WTC11 (cell line): ENCODE measurements around the gene S100A12. TPM values are rescaled to one million over a fixed set of nuclear protein-coding genes. Genes with fewer than 3 reads are reported as not detected.

Experiments used
- ATAC-seq: fragments of 200-7000 bp; cut with Tn5 transposase; 2 replicates; pipeline ENCODE4 v1.10.0; 2021; ENCODE audit warnings: mild to moderate bottlenecking, moderate library complexity
- CTCF ChIA-PET: fragments of 300-600 bp; sonication (Branson Sonifier 250); formaldehyde crosslinking; loops from one replicate; lab custom pipeline; 2021; ENCODE audit warnings: antibody characterized with exemption; lab: Charles Lee
- POLR2A ChIA-PET: fragments of 350-600 bp; sonication (Branson Sonifier 250); formaldehyde crosslinking; loops from one replicate; lab custom pipeline; 2021; ENCODE audit warnings: antibody characterized with exemption; lab: Charles Lee
- DNase-seq: peaks from one replicate; pipeline ENCODE4 v3.0.0; 2021; ENCODE audit warnings: low spot score
- H3K27ac Mint-ChIP-seq: 2 replicates; pipeline ENCODE4 v1.8.0; 2021; ENCODE audit warnings: mixed read lengths
- H3K27me3 Mint-ChIP-seq: 2 replicates; pipeline ENCODE4 v1.8.0; 2021; ENCODE audit warnings: low read depth, mild to moderate bottlenecking, moderate library complexity, mixed read lengths
- H3K36me3 Mint-ChIP-seq: 2 replicates; pipeline ENCODE4 v1.8.0; 2021; ENCODE audit warnings: mixed read lengths
- H3K4me1 Mint-ChIP-seq: 2 replicates; pipeline ENCODE4 v1.8.0; 2022; ENCODE audit warnings: mixed read lengths
- H3K4me3 Mint-ChIP-seq: 2 replicates; pipeline ENCODE4 v1.8.0; 2021; ENCODE audit warnings: mild to moderate bottlenecking, moderate library complexity, mixed read lengths
- H3K9me3 Mint-ChIP-seq: 2 replicates; pipeline ENCODE4 v1.8.0; 2021; ENCODE audit warnings: mixed read lengths
- ATF1 ChIP-seq: sonication (generic); formaldehyde crosslinking; IDR thresholded peaks from 2 replicates; pipeline ENCODE4 v1.8.1; 2023; ENCODE audit warnings: mild to moderate bottlenecking, moderate library complexity, missing genetic modification reagents
- CREM ChIP-seq: sonication (generic); formaldehyde crosslinking; IDR thresholded peaks from 2 replicates; pipeline ENCODE4 v1.8.1; 2022; ENCODE audit warnings: mild to moderate bottlenecking, missing genetic modification reagents, moderate library complexity
- E2F1 ChIP-seq: sonication (generic); formaldehyde crosslinking; IDR thresholded peaks from 2 replicates; pipeline ENCODE4 v1.8.0; 2022; ENCODE audit warnings: mild to moderate bottlenecking, missing genetic modification reagents
- ETV6 ChIP-seq: sonication (generic); formaldehyde crosslinking; IDR thresholded peaks from 2 replicates; pipeline ENCODE4 v1.8.1; 2022; ENCODE audit warnings: mild to moderate bottlenecking, missing genetic modification reagents
- FOXP4 ChIP-seq: sonication (generic); formaldehyde crosslinking; IDR thresholded peaks from 2 replicates; pipeline ENCODE4 v1.8.0; 2022; ENCODE audit warnings: mild to moderate bottlenecking, missing genetic modification reagents
- GABPB1 ChIP-seq: sonication (generic); formaldehyde crosslinking; IDR thresholded peaks from 2 replicates; pipeline ENCODE4 v1.8.1; 2023; ENCODE audit warnings: mild to moderate bottlenecking, missing genetic modification reagents
- HMGXB4 ChIP-seq: sonication (generic); formaldehyde crosslinking; IDR thresholded peaks from 2 replicates; pipeline ENCODE4 v1.8.1; 2023; ENCODE audit warnings: mild to moderate bottlenecking, moderate library complexity, missing genetic modification reagents
- MAX ChIP-seq: sonication (generic); formaldehyde crosslinking; IDR thresholded peaks from 2 replicates; pipeline ENCODE4 v1.8.0; 2022; ENCODE audit warnings: mild to moderate bottlenecking, missing genetic modification reagents
- MLX ChIP-seq: sonication (generic); formaldehyde crosslinking; IDR thresholded peaks from 2 replicates; pipeline ENCODE4 v1.8.1; 2023; ENCODE audit warnings: mild to moderate bottlenecking, missing genetic modification reagents, moderate library complexity
- NFE2L1 ChIP-seq: sonication (generic); formaldehyde crosslinking; IDR thresholded peaks from 2 replicates; pipeline ENCODE4 v1.8.1; 2023; ENCODE audit warnings: missing genetic modification reagents
- NFYB ChIP-seq: sonication (generic); formaldehyde crosslinking; conservative IDR thresholded peaks from 2 replicates; pipeline ENCODE4 v1.8.0; 2022; ENCODE audit warnings: low read depth, missing genetic modification reagents
- PREB ChIP-seq: sonication (generic); formaldehyde crosslinking; IDR thresholded peaks from 2 replicates; pipeline ENCODE4 v1.8.1; 2022; ENCODE audit warnings: mild to moderate bottlenecking, missing genetic modification reagents, moderate library complexity, borderline replicate concordance
- PRRX2 ChIP-seq: fragments of 250-450 bp; sonication (Bioruptor Pico); IDR thresholded peaks from 2 replicates; pipeline ENCODE4 v1.8.0; 2021; ENCODE audit warnings: mild to moderate bottlenecking
- USF2 ChIP-seq: sonication (generic); formaldehyde crosslinking; IDR thresholded peaks from 2 replicates; pipeline ENCODE4 v1.8.1; 2023; ENCODE audit warnings: mild to moderate bottlenecking, missing genetic modification reagents, moderate library complexity
- ZBTB21 ChIP-seq: sonication (generic); formaldehyde crosslinking; IDR thresholded peaks from 2 replicates; pipeline ENCODE4 v1.8.1; 2023; ENCODE audit warnings: mild to moderate bottlenecking, missing genetic modification reagents, borderline replicate concordance
- ZBTB43 ChIP-seq: sonication (generic); formaldehyde crosslinking; IDR thresholded peaks from 2 replicates; pipeline ENCODE4 v1.8.1; 2023; ENCODE audit warnings: mild to moderate bottlenecking, missing genetic modification reagents
- ZNF138 ChIP-seq: sonication (generic); formaldehyde crosslinking; conservative IDR thresholded peaks from 2 replicates; pipeline ENCODE4 v1.8.1; 2022; ENCODE audit warnings: mild to moderate bottlenecking, moderate library complexity, missing genetic modification reagents
- ZNF219 ChIP-seq: sonication (generic); formaldehyde crosslinking; IDR thresholded peaks from 2 replicates; pipeline ENCODE4 v1.8.0; 2023; ENCODE audit warnings: missing genetic modification reagents, mild to moderate bottlenecking, borderline replicate concordance
- ZNF423 ChIP-seq: fragments of 250-450 bp; sonication (Bioruptor Pico); IDR thresholded peaks from 2 replicates; pipeline ENCODE4 v2.1.2; 2022; ENCODE audit warnings: mild to moderate bottlenecking, moderate library complexity
- ZNF425 ChIP-seq: fragments of 250-450 bp; sonication (Bioruptor Pico); conservative IDR thresholded peaks from 2 replicates; pipeline ENCODE4 v1.9.0; 2021; ENCODE audit warnings: mild to moderate bottlenecking
- total RNA-seq: library from RNA; stranded (reverse); gene quantifications from 3 replicates; pipeline ENCODE4 v1.2.3, GENCODE V29; 2021

The S100A12 gene
- total RNA-seq, 1 experiment from 2014 or later = not detected

- Mint-ChIP-seq H3K27me3 (peaks cover 4% of the 10 kb centered on the region), H3K27ac (no peak overlapping the region)
These were observed 19.8 kb upstream of the S100A12 start for GRCh38 chr1:153395136-153395685.

GRCh38 chr1:153394391-153394790 lies 19.0 kb upstream of the S100A12 start:
- peaks cover 4% of the 10 kb centered on the region for H3K27me3 Mint-ChIP-seq

More at GRCh38 chr1:153395136-153395685, 19.8 kb upstream of the S100A12 start:
- H3K9me3 Mint-ChIP-seq = no peaks in the 10 kb centered on the region
- no peak for TF ChIP-seq ATF1 (CRISPR knock-in tag)
- POLR2A ChIA-PET = no interaction called here
- CTCF ChIA-PET = interaction anchor here (1.1 to 5.7 kb wide), 5 partner anchors 9 to 101 kb away, joined by 3 to 34 read pairs (median 4); partner anchors contain the start of gene PGLYRP4
- no peaks in the 10 kb centered on the region for H3K36me3 Mint-ChIP-seq
- H3K4me1 Mint-ChIP-seq = no peaks in the 10 kb centered on the region; the same call in 1 of the 2 replicates
- no peak for ATAC-seq
- H3K4me3 Mint-ChIP-seq = no peak overlapping the region
- DNase-seq = no peak

GRCh38 chr1:153393926-153394325 lies 18.5 kb upstream of the S100A12 start:
- ChIA-PET CTCF (interaction anchor here (0.6 to 5.7 kb wide), 7 partner anchors 10 to 213 kb away, joined by 3 to 34 read pairs (median 4); partner anchors contain the start of gene S100A9), POLR2A (no interaction called here)
- H3K27ac Mint-ChIP-seq = no peak overlapping the region
- no peaks in the 10 kb centered on the region for H3K9me3 Mint-ChIP-seq
- H3K4me1 Mint-ChIP-seq = no peaks in the 10 kb centered on the region
- H3K27me3 Mint-ChIP-seq = peaks cover 4% of the 10 kb centered on the region
- DNase-seq (peak; percentile 70), ATAC-seq (peak; percentile 93)
- no peak overlapping the region for H3K4me3 Mint-ChIP-seq
- H3K36me3 Mint-ChIP-seq = no peaks in the 10 kb centered on the region
- TF ChIP-seq E2F1 (CRISPR knock-in tag) = no peak
- no peak for TF ChIP-seq ZBTB21 (CRISPR knock-in tag)
- TF ChIP-seq ZNF219 (CRISPR knock-in tag) = no peak
- TF ChIP-seq HMGXB4 (CRISPR knock-in tag) = no peak
- no peak for TF ChIP-seq MAX
- TF ChIP-seq ZNF423 = no peak
- TF ChIP-seq MLX (CRISPR knock-in tag) = no peak
- TF ChIP-seq NFYB (CRISPR knock-in tag) = no peak
- no peak for TF ChIP-seq ZNF425 (CRISPR knock-in tag)
- no peak for TF ChIP-seq FOXP4 (CRISPR knock-in tag)
- no peak for TF ChIP-seq NFE2L1
- TF ChIP-seq ZBTB43 (CRISPR knock-in tag) = no peak

More at GRCh38 chr1:153394391-153394790, 19.0 kb upstream of the S100A12 start:
- ATAC-seq (no peak), DNase-seq (no peak)
- no peaks in the 10 kb centered on the region for H3K9me3 Mint-ChIP-seq
- no peak overlapping the region for H3K4me3 Mint-ChIP-seq
- no peak overlapping the region for H3K27ac Mint-ChIP-seq
- no peak for TF ChIP-seq USF2
- no peak for TF ChIP-seq ETV6 (CRISPR knock-in tag)
- TF ChIP-seq GABPB1 (CRISPR knock-in tag) = no peak
- no peak for TF ChIP-seq PREB (CRISPR knock-in tag)
- TF ChIP-seq CREM (CRISPR knock-in tag) = no peak
- TF ChIP-seq ZNF138 = no peak
- no peak for TF ChIP-seq PRRX2 (CRISPR knock-in tag)
- CTCF ChIA-PET = interaction anchor here (1.0 to 5.7 kb wide), 6 partner anchors 10 to 212 kb away, joined by 3 to 34 read pairs (median 5); partner anchors contain the start of gene S100A9
- no peaks in the 10 kb centered on the region for H3K36me3 Mint-ChIP-seq
- POLR2A ChIA-PET = no interaction called here
- H3K4me1 Mint-ChIP-seq = no peaks in the 10 kb centered on the region
